ENCODE measurements around the gene MCC. TPM values are rescaled to one million over a fixed set of nuclear protein-coding genes. Genes with fewer than 3 reads are reported as not detected.
A peak's percentile ranks its signal among the peaks of the same experiment; 100 is the strongest.

The MCC gene
- total and polyA plus RNA-seq, 2 of the 4 experiments (the other 2 are of a cell fraction) = 5.0 to 20.6 TPM

GRCh38 chr5:113227798-113228197 lies 260.5 kb downstream of the MCC start:
- no TSS peak for BruUV-seq (replicated peaks)

More at GRCh38 chr5:113227798-113228197, 260.5 kb downstream of the MCC start:
- H2AFZ ChIP-seq (replicated peaks; ENCODE audit: low read length, poor library complexity) = no peak overlapping the region
- H3K9ac ChIP-seq (ENCODE audit: low read depth, low read length) = no peak overlapping the region
- WGBS, 2 experiments (ENCODE audit: extremely low coverage in 2 of 2, insufficient read length in 1 of 2) = no CpG with 5 or more reads among the region's 3 CpGs
- ATAC-seq (ENCODE audit: low read depth) (no peak), DNase-seq (no peak)
- CTCF ChIA-PET = no interaction called here
- H3K79me1 ChIP-seq (ENCODE audit: low read depth in 1 of 2, low read length in 2 of 2) = peaks cover 23 to 28% of the 10 kb centered on the region in 2 experiments
- H3K4ac ChIP-seq (ENCODE audit: low read depth, low read length) = no peak overlapping the region
- no peak overlapping the region for H2BK120ac ChIP-seq (ENCODE audit: low read depth, low read length)
- no peak overlapping the region for H4K8ac ChIP-seq (ENCODE audit: low read depth in 2 of 2, low read length in 2 of 2)
- dilution Hi-C loops (cut with HindIII; ENCODE audit: low sequenced_read_pairs, unreplicated experiment) (no loop called here), in situ Hi-C loops (cut with MboI; ENCODE audit: low sequenced_read_pairs) (no loop called here), intact Hi-C loops (cut with micrococcal nuclease) (no loop called here)
- TF ChIP-seq RFX5 (IDR thresholded peaks at IDR 0.05; ENCODE audit: low read depth, low read length) (0 out of 2 replicates have a peak, but pooled peaks have one; percentile 39), MXI1 (IDR thresholded peaks at IDR 0.05; ENCODE audit: borderline replicate concordance, low read depth, low read length) (no peak), POLR2A (IDR thresholded peaks at IDR 0.05; ENCODE audit: low read depth, low read length) (no peak)
- H2BK5ac ChIP-seq (ENCODE audit: low read depth, low read length, poor library complexity, severe bottlenecking) = no peak overlapping the region
- H3K9me3 ChIP-seq (ENCODE audit: control insufficient read depth, insufficient read depth, low read length) = no peaks in the 10 kb centered on the region
- no peak overlapping the region for H3K23ac ChIP-seq (ENCODE audit: low read depth, low read length)
- no peak overlapping the region for H4K5ac ChIP-seq (ENCODE audit: low read depth, low read length)
- H2AK9ac ChIP-seq (replicated peaks; ENCODE audit: low read depth, low read length, poor library complexity) = no peak overlapping the region
- H3K27me3 ChIP-seq (ENCODE audit: control insufficient read depth, insufficient read depth, low read length) = no peaks in the 10 kb centered on the region
- peaks cover 3% of the 10 kb centered on the region; the same call in 1 of the 2 replicates for H3K9me1 ChIP-seq (ENCODE audit: insufficient read depth, low read length)
- no peak overlapping the region for H3K4me2 ChIP-seq (ENCODE audit: low read depth, low read length)
- H2BK15ac ChIP-seq (ENCODE audit: low read depth, low read length) = no peak overlapping the region
- POLR2A ChIA-PET (ENCODE audit: unreplicated experiment) = no interaction called here
- H2AK5ac ChIP-seq (ENCODE audit: low read depth, low read length) = no peak overlapping the region
- no peak overlapping the region for H2BK20ac ChIP-seq (ENCODE audit: low read depth, low read length)
- peaks cover 2% of the 10 kb centered on the region; the same call in 1 of the 2 replicates for H3K36me3 ChIP-seq (ENCODE audit: control insufficient read depth, insufficient read depth, low read length)
- peaks cover 11% of the 10 kb centered on the region for H3K4me1 ChIP-seq (ENCODE audit: control insufficient read depth, insufficient read depth, low read length)
- peaks cover 4% of the 10 kb centered on the region; the same call in 1 of the 2 replicates for H4K20me1 ChIP-seq (ENCODE audit: insufficient read depth, low read length)
- H3K4me3 ChIP-seq (ENCODE audit: insufficient read depth, low read depth, low read length) = no peak overlapping the region
- no peak overlapping the region for H3K14ac ChIP-seq (replicated peaks; ENCODE audit: low read depth, low read length)
- no peak overlapping the region for H3K18ac ChIP-seq (ENCODE audit: low read depth, low read length)
- H4K91ac ChIP-seq (ENCODE audit: insufficient read depth, low read depth, low read length) = no peak overlapping the region
- no peak overlapping the region for H3K56ac ChIP-seq (ENCODE audit: extremely low read depth, insufficient read depth, low read length)
- no peak overlapping the region for H3K27ac ChIP-seq (ENCODE audit: insufficient read depth, low read length)
